Measurements from ENCODE around the gene IL27RA. TPM values are rescaled to one million over a fixed set of nuclear protein-coding genes. Genes with fewer than 3 reads are reported as not detected.
"Not testable (repeated sequence)": the region's sequence is repeated elsewhere in the genome, so short reads cannot be mapped to it uniquely, and the experiment has no call there.

The IL27RA gene
- total RNA-seq, 1 donor from 2014 or later, result 5.6 TPM

- DNase-seq (ENCODE audit: missing footprints), result peak; percentile 57
- intact Hi-C loops (cut with DNase I), result no loop called here
- ATAC-seq, result no peak
Observed at GRCh38 chr19:13996928-13997630, 34.5 kb upstream of the IL27RA start.

- DNase-seq (ENCODE audit: missing footprints) (peak; percentile 32), ATAC-seq (no peak)
- intact Hi-C loops (cut with DNase I), result no loop called here
Observed at GRCh38 chr19:13997631-13997962, 34.0 kb upstream of the IL27RA start.

GRCh38 chr19:13998426-13998825 is 33.1 kb upstream of the IL27RA start:
- no peak for ATAC-seq

GRCh38 chr19:13999085-13999484 is 32.5 kb upstream of the IL27RA start:
- no peak for DNase-seq (ENCODE audit: missing footprints)
- intact Hi-C loops (cut with DNase I), result no loop called here
- ATAC-seq, result no peak

More at GRCh38 chr19:13998426-13998825, 33.1 kb upstream of the IL27RA start:
- intact Hi-C loops (cut with DNase I), result no loop called here
- no peak for DNase-seq (ENCODE audit: missing footprints)

GRCh38 chr19:14000691-14001375 is 30.7 kb upstream of the IL27RA start:
- ATAC-seq (no peak), DNase-seq (ENCODE audit: missing footprints) (no peak)
- intact Hi-C loops (cut with DNase I), result no loop called here

GRCh38 chr19:14002571-14003250 is 28.9 kb upstream of the IL27RA start:
- DNase-seq (ENCODE audit: missing footprints) (peak; percentile 58), ATAC-seq (no peak)
- intact Hi-C loops (cut with DNase I), result no loop called here

- peak; percentile 37 for DNase-seq (ENCODE audit: missing footprints)
- intact Hi-C loops (cut with DNase I), result loop anchor here (2.0 kb wide), 2 partner anchors 69 to 77 kb away; partner anchors contain the start of gene MISP3
- no peak for ATAC-seq
Observed at GRCh38 chr19:14003251-14004055, 28.1 kb upstream of the IL27RA start.

GRCh38 chr19:14004619-14005348 is 26.8 kb upstream of the IL27RA start:
- intact Hi-C loops (cut with DNase I), result loop anchor here (2.0 kb wide), 2 partner anchors 68 to 76 kb away; partner anchors contain the start of gene MISP3

GRCh38 chr19:14005349-14006084 is 26.0 kb upstream of the IL27RA start:
- peak; percentile 66 for ATAC-seq

More at GRCh38 chr19:14004619-14005348, 26.8 kb upstream of the IL27RA start:
- DNase-seq (ENCODE audit: missing footprints) (peak; percentile 83), ATAC-seq (no peak)

GRCh38 chr19:14006085-14006765 is 25.3 kb upstream of the IL27RA start, which contains the start of gene RFX1:
Gene RFX1 (minus strand): TSS chr19:14006320. CDS start chr19:13993843, 12,477 bp downstream.
- ATAC-seq (peak; percentile 88), DNase-seq (ENCODE audit: missing footprints) (peak; percentile 100)
- intact Hi-C loops (cut with DNase I), result loop anchor here (2.0 kb wide), 1 partner anchor 53 kb away; the partner anchor contains the start of gene DCAF15

More at GRCh38 chr19:14005349-14006084, 26.0 kb upstream of the IL27RA start:
- intact Hi-C loops (cut with DNase I), result loop anchor here (2.0 kb wide), 3 partner anchors 53 to 75 kb away; partner anchors contain the start of genes DCAF15 and MISP3
- DNase-seq (ENCODE audit: missing footprints), result peak; percentile 96

- intact Hi-C loops (cut with DNase I), result loop anchor here (2.0 kb wide), 1 partner anchor 54 kb away; the partner anchor contains the start of gene DCAF15
- peak; percentile 95 for DNase-seq (ENCODE audit: missing footprints)
- ATAC-seq, result peak; percentile 33
Observed at GRCh38 chr19:14006766-14007562, 24.6 kb upstream of the IL27RA start.

- DNase-seq (ENCODE audit: missing footprints), result no peak
- no peak for ATAC-seq
- intact Hi-C loops (cut with DNase I), result no loop called here
Observed at GRCh38 chr19:14012378-14012915, 19.1 kb upstream of the IL27RA start.

- ATAC-seq, result no peak
- intact Hi-C loops (cut with DNase I), result no loop called here
- no peak for DNase-seq (ENCODE audit: missing footprints)
Observed at GRCh38 chr19:14015524-14016035, 16.0 kb upstream of the IL27RA start.

GRCh38 chr19:14019100-14019499 is 12.5 kb upstream of the IL27RA start:
- intact Hi-C loops (cut with DNase I), result no loop called here
- no peak for ATAC-seq
- no peak for DNase-seq (ENCODE audit: missing footprints)

- ATAC-seq; intact Hi-C loops (cut with DNase I); DNase-seq (ENCODE audit: missing footprints): not testable (repeated sequence)
Observed at GRCh38 chr19:14019739-14020138, 11.8 kb upstream of the IL27RA start.

All from Right ventricle myocardium inferior (tissue), 1 donor.